ENCODE data around the gene NIT1. TPM values are rescaled to one million over a fixed set of nuclear protein-coding genes. Genes with fewer than 3 reads are reported as not detected.
A peak's percentile ranks its signal among the peaks of the same experiment; 100 is the strongest.

The NIT1 gene
- total RNA-seq, 1 experiment from 2014 or later, result 65.9 TPM

DNA sequence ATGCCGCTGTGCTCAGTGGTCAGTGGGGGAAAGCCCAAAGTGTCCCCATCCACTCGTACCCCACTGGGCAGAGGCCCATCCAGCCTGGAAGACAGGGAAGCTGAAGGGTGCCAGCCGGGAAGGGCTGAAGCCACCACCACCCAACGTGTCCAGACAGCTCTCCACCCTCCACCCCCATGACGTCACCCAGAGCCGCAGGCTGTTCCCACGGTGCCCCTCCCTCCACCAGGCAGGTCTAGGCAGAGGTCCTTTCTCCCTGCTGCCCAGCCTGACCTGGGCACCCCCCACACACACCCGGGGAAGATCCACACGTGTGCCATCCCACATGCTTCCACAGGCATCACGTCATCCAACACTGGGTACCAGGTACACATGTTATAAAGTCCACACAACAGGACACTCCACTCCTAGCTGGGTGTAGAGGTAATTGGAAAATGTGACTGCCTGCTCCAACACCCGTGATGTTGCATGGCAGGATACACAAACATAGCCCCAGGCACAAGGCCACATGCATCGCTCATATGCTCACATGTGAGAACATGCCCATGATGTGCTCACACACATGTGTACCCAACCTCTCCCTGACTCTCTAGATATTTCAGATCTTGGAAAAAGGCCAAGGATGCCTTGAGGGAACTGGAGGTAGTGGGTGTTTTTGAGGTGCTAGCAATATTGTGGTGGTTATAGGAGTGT is 43.1 kb upstream of the NIT1 start:
- TF ChIP-seq JUND (IDR thresholded peaks at IDR 0.05) (no peak), SP1 (IDR thresholded peaks at IDR 0.05; ENCODE audit: low read depth) (no peak), ZFX (IDR thresholded peaks at IDR 0.05) (no peak), RAD21 (IDR thresholded peaks at IDR 0.05; ENCODE audit: low read depth) (no peak), CEBPB (IDR thresholded peaks at IDR 0.05; ENCODE audit: low read depth) (no peak), ZNF274 (IDR thresholded peaks at IDR 0.05; ENCODE audit: low read depth, low read length) (no peak), ELF1 (IDR thresholded peaks at IDR 0.05; ENCODE audit: borderline replicate concordance, low read depth) (no peak), SIN3A (IDR thresholded peaks at IDR 0.05; ENCODE audit: low read depth) (no peak), TCF7L2 (IDR thresholded peaks at IDR 0.05; ENCODE audit: borderline replicate concordance, extremely low read depth, insufficient read depth, insufficient read length) (no peak), CBX3 (IDR thresholded peaks at IDR 0.05; ENCODE audit: low read depth) (no peak), SRF (IDR thresholded peaks at IDR 0.05; ENCODE audit: low read depth) (no peak), YY1 (IDR thresholded peaks at IDR 0.05; ENCODE audit: extremely low read depth, insufficient replicate concordance, low read depth, low read length) (no peak), EZH2phosphoT487 (IDR thresholded peaks at IDR 0.05; ENCODE audit: borderline replicate concordance) (no peak), EZH2 (IDR thresholded peaks at IDR 0.05) (no peak), POLR2AphosphoS5 (IDR thresholded peaks at IDR 0.05; ENCODE audit: low read depth, low read length) (no peak)
- TF ChIP-seq, protein P1, sequence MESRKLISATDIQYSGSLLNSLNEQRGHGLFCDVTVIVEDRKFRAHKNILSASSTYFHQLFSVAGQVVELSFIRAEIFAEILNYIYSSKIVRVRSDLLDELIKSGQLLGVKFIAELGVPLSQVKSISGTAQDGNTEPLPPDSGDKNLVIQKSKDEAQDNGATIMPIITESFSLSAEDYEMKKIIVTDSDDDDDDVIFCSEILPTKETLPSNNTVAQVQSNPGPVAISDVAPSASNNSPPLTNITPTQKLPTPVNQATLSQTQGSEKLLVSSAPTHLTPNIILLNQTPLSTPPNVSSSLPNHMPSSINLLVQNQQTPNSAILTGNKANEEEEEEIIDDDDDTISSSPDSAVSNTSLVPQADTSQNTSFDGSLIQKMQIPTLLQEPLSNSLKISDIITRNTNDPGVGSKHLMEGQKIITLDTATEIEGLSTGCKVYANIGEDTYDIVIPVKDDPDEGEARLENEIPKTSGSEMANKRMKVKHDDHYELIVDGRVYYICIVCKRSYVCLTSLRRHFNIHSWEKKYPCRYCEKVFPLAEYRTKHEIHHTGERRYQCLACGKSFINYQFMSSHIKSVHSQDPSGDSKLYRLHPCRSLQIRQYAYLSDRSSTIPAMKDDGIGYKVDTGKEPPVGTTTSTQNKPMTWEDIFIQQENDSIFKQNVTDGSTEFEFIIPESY (IDR thresholded peaks at IDR 0.05; ENCODE audit: extremely low read depth, insufficient replicate concordance, low read length), result no peak
- TF ChIP-seq, protein P2, sequence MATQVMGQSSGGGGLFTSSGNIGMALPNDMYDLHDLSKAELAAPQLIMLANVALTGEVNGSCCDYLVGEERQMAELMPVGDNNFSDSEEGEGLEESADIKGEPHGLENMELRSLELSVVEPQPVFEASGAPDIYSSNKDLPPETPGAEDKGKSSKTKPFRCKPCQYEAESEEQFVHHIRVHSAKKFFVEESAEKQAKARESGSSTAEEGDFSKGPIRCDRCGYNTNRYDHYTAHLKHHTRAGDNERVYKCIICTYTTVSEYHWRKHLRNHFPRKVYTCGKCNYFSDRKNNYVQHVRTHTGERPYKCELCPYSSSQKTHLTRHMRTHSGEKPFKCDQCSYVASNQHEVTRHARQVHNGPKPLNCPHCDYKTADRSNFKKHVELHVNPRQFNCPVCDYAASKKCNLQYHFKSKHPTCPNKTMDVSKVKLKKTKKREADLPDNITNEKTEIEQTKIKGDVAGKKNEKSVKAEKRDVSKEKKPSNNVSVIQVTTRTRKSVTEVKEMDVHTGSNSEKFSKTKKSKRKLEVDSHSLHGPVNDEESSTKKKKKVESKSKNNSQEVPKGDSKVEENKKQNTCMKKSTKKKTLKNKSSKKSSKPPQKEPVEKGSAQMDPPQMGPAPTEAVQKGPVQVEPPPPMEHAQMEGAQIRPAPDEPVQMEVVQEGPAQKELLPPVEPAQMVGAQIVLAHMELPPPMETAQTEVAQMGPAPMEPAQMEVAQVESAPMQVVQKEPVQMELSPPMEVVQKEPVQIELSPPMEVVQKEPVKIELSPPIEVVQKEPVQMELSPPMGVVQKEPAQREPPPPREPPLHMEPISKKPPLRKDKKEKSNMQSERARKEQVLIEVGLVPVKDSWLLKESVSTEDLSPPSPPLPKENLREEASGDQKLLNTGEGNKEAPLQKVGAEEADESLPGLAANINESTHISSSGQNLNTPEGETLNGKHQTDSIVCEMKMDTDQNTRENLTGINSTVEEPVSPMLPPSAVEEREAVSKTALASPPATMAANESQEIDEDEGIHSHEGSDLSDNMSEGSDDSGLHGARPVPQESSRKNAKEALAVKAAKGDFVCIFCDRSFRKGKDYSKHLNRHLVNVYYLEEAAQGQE (IDR thresholded peaks at IDR 0.05; ENCODE audit: low read depth), result no peak
- TF ChIP-seq, protein P3, sequence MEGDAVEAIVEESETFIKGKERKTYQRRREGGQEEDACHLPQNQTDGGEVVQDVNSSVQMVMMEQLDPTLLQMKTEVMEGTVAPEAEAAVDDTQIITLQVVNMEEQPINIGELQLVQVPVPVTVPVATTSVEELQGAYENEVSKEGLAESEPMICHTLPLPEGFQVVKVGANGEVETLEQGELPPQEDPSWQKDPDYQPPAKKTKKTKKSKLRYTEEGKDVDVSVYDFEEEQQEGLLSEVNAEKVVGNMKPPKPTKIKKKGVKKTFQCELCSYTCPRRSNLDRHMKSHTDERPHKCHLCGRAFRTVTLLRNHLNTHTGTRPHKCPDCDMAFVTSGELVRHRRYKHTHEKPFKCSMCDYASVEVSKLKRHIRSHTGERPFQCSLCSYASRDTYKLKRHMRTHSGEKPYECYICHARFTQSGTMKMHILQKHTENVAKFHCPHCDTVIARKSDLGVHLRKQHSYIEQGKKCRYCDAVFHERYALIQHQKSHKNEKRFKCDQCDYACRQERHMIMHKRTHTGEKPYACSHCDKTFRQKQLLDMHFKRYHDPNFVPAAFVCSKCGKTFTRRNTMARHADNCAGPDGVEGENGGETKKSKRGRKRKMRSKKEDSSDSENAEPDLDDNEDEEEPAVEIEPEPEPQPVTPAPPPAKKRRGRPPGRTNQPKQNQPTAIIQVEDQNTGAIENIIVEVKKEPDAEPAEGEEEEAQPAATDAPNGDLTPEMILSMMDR (IDR thresholded peaks at IDR 0.05 in 2 of 3, conservative IDR thresholded peaks at IDR 0.05 in 1 of 3; ENCODE audit: borderline replicate concordance in 1 of 3, insufficient read depth in 1 of 3, low read depth in 2 of 3, low read length in 2 of 3), result no peak
- TF ChIP-seq, protein P4, sequence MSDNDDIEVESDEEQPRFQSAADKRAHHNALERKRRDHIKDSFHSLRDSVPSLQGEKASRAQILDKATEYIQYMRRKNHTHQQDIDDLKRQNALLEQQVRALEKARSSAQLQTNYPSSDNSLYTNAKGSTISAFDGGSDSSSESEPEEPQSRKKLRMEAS (IDR thresholded peaks at IDR 0.05), result no peak
- Histone ChIP-seq H3K4me3 (replicated peaks in 1 of 2; ENCODE audit: low read depth in 1 of 2, low read length in 2 of 2) (no peak overlapping the region), H3K4me2 (ENCODE audit: low read length) (peak overlapping the region; percentile 21), H4K20me1 (ENCODE audit: insufficient read depth) (no peaks in the 10 kb centered on the region), H2AFZ (ENCODE audit: low read depth, low read length, poor library complexity, severe bottlenecking) (no peak overlapping the region), H3K27ac (ENCODE audit: low read depth, low read length) (peak overlapping the region; percentile 31; the same call in 1 of the 2 replicates), H3K9me3 (ENCODE audit: control insufficient read depth in 1 of 2, insufficient read depth in 1 of 2, low read depth in 1 of 2, low read length in 2 of 2) (no peaks in the 10 kb centered on the region), H3K9me2 (ENCODE audit: insufficient read depth) (no peaks in the 10 kb centered on the region), H3K36me3 (ENCODE audit: control insufficient read depth in 1 of 2, insufficient read depth in 2 of 2, low read length in 2 of 2) (no peaks in the 10 kb centered on the region), H3K4me1 (ENCODE audit: control insufficient read depth in 1 of 2, insufficient read depth in 2 of 2, low read length in 2 of 2) (peaks cover 0 to 38% of the 10 kb centered on the region in 2 experiments; a peak in 2 of 4 replicates), H3K9ac (ENCODE audit: low read length) (no peak overlapping the region), H3K27me3 (ENCODE audit: insufficient read depth, low read length) (no peaks in the 10 kb centered on the region), H3K79me2 (ENCODE audit: insufficient read depth, low read length) (no peaks in the 10 kb centered on the region)
- ATAC-seq (no peak), DNase-seq (ENCODE audit: low read depth, low spot score) (no peak)
- BruUV-seq (replicated peaks), result no TSS peak
- ChIA-PET POLR2A (interaction anchor here (0.6 kb wide), 1 partner anchor 29 kb away, joined by 3 read pairs; the partner anchor contains the start of gene USF1), CTCF (interaction anchor here (2.2 kb wide), 1 partner anchor 22 kb away, joined by 8 read pairs; no protein-coding TSS in a partner anchor), RAD21 (ENCODE audit: low non-redundant PET in 1 of 2, low total read pairs in 2 of 2, uncharacterized antibody in 2 of 2, unreplicated experiment in 2 of 2) (no interaction called here)
- intact Hi-C loops (cut with micrococcal nuclease), result no loop called here

Data from HCT116 (cell line).